ENCODE measurements around the gene CCT4. TPM values are rescaled to one million over a fixed set of nuclear protein-coding genes. Genes with fewer than 3 reads are reported as not detected.

Gene CCT4
- polyA plus RNA-seq, 2 of the 4 experiments (the other 2 are of a cell fraction) = 352 to 361 TPM

- Histone ChIP-seq H3K4me2 (no peak overlapping the region), H3K4me3 (no peak overlapping the region), H3K27ac (no peak overlapping the region), H3K4me1 (no peaks in the 10 kb centered on the region), H3K9me3 (no peaks in the 10 kb centered on the region)
- no peak for DNase-seq (ENCODE audit: low read depth in 1 of 2, low spot score in 1 of 2)
- ChIA-PET CTCF (interaction anchor here (0.6 to 1.1 kb wide), 3 partner anchors 19 to 544 kb away, joined by 3 read pairs; no protein-coding TSS in a partner anchor), POLR2A (interaction anchor here (0.7 kb wide), 2 partner anchors 10 to 1130 kb away, joined by 3 to 6 read pairs; no protein-coding TSS in a partner anchor)
- WGBS (ENCODE audit: missing lambda C conversion rate) = 89% methylated on average over 1 of the region's 1 CpG
- no peak for ATAC-seq
- FAIRE-seq = no peak
- TF ChIP-seq GATA3 (IDR thresholded peaks at IDR 0.05; ENCODE audit: borderline replicate concordance) (no peak), CHD4 (IDR thresholded peaks at IDR 0.05; ENCODE audit: borderline replicate concordance) (no peak), RAD21 (conservative IDR thresholded peaks at IDR 0.05 in 1 of 2, IDR thresholded peaks at IDR 0.05 in 1 of 2) (no peak), HOXA7 (CRISPR knock-in tag; IDR thresholded peaks at IDR 0.05) (no peak), RFX5 (IDR thresholded peaks at IDR 0.05) (no peak), HOXB5 (CRISPR knock-in tag; IDR thresholded peaks at IDR 0.05) (no peak), TP53 (CRISPR knock-in tag; IDR thresholded peaks at IDR 0.05) (no peak), RARB (CRISPR knock-in tag; IDR thresholded peaks at IDR 0.05) (no peak), NPAS2 (CRISPR knock-in tag; IDR thresholded peaks at IDR 0.05; ENCODE audit: borderline replicate concordance) (no peak), CBX8 (IDR thresholded peaks at IDR 0.05) (no peak), ZFP36 (IDR thresholded peaks at IDR 0.05; ENCODE audit: borderline replicate concordance, partially characterized antibody) (no peak), ESRRA (IDR thresholded peaks at IDR 0.05; ENCODE audit: borderline replicate concordance, low read length) (no peak)
Measured at GRCh38 chr2:61833971-61834370, 54.5 kb downstream of the CCT4 start.

DNA sequence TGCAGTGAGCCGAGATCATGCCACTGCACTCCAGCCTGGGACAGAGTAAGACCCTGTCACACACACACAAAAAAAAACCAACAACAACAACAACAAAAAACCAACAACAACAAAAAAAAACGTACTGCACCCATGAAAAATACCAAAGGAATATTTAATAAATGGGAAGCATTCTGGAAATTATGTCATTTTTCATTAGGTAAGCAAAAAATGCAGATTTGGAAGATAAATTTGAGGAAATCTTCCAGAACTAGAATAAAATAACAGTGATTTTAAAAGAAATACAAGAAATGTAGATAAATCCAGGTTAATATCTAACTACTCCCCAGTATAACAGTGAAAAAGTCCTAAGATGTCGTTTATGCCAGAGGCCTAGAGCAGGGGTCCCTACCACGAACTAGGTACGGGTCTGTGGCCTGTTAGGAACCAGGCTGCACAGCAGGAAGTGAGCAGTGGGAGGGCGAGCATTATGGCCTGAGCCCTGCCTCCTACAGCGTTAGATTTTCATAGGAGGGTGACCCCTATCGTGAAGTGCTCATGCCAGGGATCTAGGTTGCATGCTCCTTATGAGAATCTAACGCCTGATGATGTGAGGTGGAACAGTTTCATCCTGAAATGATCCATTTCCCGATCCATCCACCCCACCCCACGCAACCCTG lies 56.1 kb downstream of the CCT4 start:
- WGBS (ENCODE audit: missing lambda C conversion rate) = 84% methylated on average over 11 of the region's 11 CpGs
- ATAC-seq = no peak; a peak in 1 of 6 replicates

GRCh38 chr2:61822255-61822654 lies 66.2 kb downstream of the CCT4 start:
- Histone ChIP-seq H3K4me3 (no peak overlapping the region), H3K9me3 (no peaks in the 10 kb centered on the region), H3K4me1 (no peaks in the 10 kb centered on the region), H3K4me2 (no peak overlapping the region), H3K27ac (no peak overlapping the region)
- DNase-seq (ENCODE audit: low read depth in 1 of 2, low spot score in 1 of 2) (no peak), ATAC-seq (no peak), FAIRE-seq (no peak)
- POLR2A ChIA-PET = no interaction called here
- no peak for TF ChIP-seq HOXB13 (CRISPR knock-in tag; IDR thresholded peaks at IDR 0.05; ENCODE audit: low read depth)
- TF ChIP-seq CHD2 (IDR thresholded peaks at IDR 0.05; ENCODE audit: low read length, partially characterized antibody) = no peak
- peak; percentile 40 for TF ChIP-seq MAFK (IDR thresholded peaks at IDR 0.05; ENCODE audit: partially characterized antibody)
- no peak for TF ChIP-seq TFCP2L1 (CRISPR knock-in tag; IDR thresholded peaks at IDR 0.05)
- 91% methylated on average over 2 of the region's 2 CpGs for WGBS (ENCODE audit: missing lambda C conversion rate)
- CTCF ChIA-PET = no interaction called here

More for the DNA sequence above, 56.1 kb downstream of the CCT4 start:
- no peak for FAIRE-seq
- CTCF ChIA-PET = interaction anchor here (1.2 kb wide), 1 partner anchor 8 kb away, joined by 3 read pairs; no protein-coding TSS in a partner anchor
- Histone ChIP-seq H3K9me3 (no peaks in the 10 kb centered on the region), H3K4me2 (no peak overlapping the region), H3K27ac (no peak overlapping the region), H3K4me3 (no peak overlapping the region), H3K4me1 (no peaks in the 10 kb centered on the region)
- POLR2A ChIA-PET = no interaction called here
- TF ChIP-seq MAFK (IDR thresholded peaks at IDR 0.05; ENCODE audit: partially characterized antibody) (peak; percentile 67), ZNF302 (CRISPR knock-in tag; IDR thresholded peaks at IDR 0.05) (no peak)
- DNase-seq (ENCODE audit: low read depth in 1 of 2, low spot score in 1 of 2) = no peak

Small RNA genes within 50 kb of the gene (small RNA-seq; reads per million reads assigned to genes)
- 0 reads per million in 6 experiments for gene RF00019

Other genes starting within 250 kb of the CCT4 start
- gene FAM161A, start 34.6 kb downstream of the CCT4 start, polyA plus RNA-seq (2011; rRNA removed) = 5.8 and 10.0 TPM in 2 replicates
- gene FAM161A, start 34.6 kb downstream of the CCT4 start, polyA plus RNA-seq (2017; fragmentation: RNase III; extraction: RNeasy Plus Mini Kit Qiagen cat#74134 plus additional on column Dnase treatment) = 11.0 to 12.3 TPM (median 11.8 TPM) in 3 replicates
- gene COMMD1, start 17.0 kb upstream of the CCT4 start, polyA plus RNA-seq (2011; rRNA removed) = 53.9 and 54.1 TPM in 2 replicates
- gene COMMD1, start 17.0 kb upstream of the CCT4 start, polyA plus RNA-seq (2017; fragmentation: RNase III; extraction: RNeasy Plus Mini Kit Qiagen cat#74134 plus additional on column Dnase treatment) = 57.3 to 63.5 TPM (median 62.0 TPM) in 3 replicates